DMS53 treated with DMSO at 0.1 percent for 48 hours (cell line): ENCODE results near the gene KLRB1.
"Not testable (repeated sequence)": the region's sequence is repeated elsewhere in the genome, so short reads cannot be mapped to it uniquely, and the experiment has no call there.

ENCODE experiments used
- DNase-seq: peaks from one replicate; lab custom pipeline; 2025; ENCODE audit not compliant: unreplicated experiment; lab: John Stamatoyannopoulos, UW

KLRB1 gene

GRCh38 chr12:9625019-9625418 is 17.3 kb upstream of the KLRB1 start:
- DNase-seq = no peak

- no peak for DNase-seq
Measured at GRCh38 chr12:9619411-9620179, 11.9 kb upstream of the KLRB1 start.

DNA sequence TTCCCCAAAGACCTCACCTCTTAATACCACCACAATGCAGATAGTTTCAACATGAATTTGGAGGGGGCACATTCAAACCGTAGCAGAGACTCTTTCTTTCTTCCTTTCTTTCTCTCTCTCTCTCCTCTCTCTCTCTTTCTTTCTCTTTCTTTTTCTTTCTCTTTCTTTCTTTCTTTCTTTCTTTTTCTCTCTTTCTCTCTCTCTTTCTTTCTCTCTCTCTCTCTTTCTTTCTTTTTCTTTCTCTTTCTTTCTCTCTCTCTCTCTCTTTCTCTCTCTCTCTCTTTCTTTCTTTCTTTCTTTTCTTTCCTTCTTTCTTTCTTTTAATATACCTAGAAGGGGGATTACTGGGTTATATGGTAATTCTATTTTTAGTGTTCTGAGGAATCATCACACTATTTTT is 11.2 kb upstream of the KLRB1 start:
- not testable (repeated sequence) for DNase-seq

DNA sequence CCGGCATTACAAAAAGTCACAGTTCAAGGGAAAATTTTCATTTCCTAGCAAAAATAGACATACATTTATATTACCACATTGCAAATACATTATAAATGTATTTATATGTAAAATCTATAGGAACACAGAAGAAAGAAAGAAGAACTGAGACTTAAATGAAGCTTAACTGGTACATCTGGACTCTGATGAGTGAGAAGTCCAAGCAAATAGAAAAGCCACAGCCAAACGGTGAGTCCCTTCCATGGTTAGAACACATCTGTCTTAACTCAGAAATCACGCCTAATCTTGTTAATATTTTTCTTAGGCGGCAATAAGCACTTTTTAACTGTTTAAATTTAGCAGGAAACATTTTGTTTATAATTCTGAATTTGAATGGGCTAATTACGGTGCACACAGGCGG is 9.4 kb upstream of the KLRB1 start:
- DNase-seq = no peak

- no peak for DNase-seq
Measured at GRCh38 chr12:9615420-9616136, 7.9 kb upstream of the KLRB1 start.

- not testable (repeated sequence) for DNase-seq
Measured at GRCh38 chr12:9610606-9611005, 2.9 kb upstream of the KLRB1 start.

DNA sequence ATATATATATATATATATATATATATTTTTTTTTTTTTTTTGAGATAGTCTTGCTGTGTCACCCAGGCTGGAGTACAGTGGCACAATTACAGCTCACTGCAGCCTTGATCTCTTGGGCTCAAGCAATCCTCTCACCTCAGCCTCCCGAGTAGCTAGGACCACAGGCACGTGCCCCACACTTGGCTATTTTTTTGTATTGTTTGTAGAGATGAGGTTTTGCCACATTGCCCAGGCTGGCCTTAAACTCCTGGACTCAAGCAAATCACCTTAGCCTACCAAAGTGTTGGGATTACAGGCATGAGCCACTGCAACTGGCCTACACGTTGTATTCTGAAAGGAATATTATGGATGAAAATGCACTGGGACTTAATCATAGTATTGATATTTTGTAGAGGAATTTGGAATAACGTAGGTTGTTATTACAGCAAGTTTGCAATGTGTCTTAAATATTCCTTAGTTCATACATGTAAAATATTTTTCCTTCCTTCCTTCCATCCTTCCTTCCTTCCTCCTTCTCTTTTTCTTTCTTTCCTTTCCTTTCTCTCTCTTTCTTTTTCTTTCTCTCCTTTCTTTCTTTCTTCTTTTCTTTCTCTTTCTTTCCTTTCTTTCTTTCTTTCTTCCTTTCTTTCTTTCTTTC is 862 bp downstream of the KLRB1 start:
- DNase-seq = no peak

GRCh38 chr12:9606247-9606646 is 1.5 kb downstream of the KLRB1 start:
- no peak for DNase-seq

GRCh38 chr12:9605483-9605882 is 2.2 kb downstream of the KLRB1 start:
- no peak for DNase-seq

DNA sequence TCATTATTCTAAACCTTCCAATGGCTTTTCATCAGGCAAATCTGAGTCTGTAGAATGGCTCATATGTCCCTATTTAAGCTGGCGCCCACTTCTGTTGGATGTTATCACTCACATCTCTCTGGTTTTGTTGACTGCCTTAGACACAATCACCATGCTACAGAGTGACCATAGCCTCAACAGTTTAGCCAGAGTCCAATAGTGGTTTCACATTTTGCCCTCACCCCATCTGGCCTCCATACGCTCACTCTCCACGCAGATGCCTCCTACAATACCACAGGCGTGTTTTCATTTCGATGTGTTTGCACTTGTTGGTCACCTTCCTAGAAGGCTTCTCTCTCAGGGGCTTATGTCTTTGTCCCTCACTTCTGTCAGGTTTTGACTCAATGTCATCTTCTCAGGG is 3.4 kb downstream of the KLRB1 start:
- no peak for DNase-seq

GRCh38 chr12:9600426-9600825 is 7.3 kb downstream of the KLRB1 start:
- DNase-seq = not testable (repeated sequence)

DNA sequence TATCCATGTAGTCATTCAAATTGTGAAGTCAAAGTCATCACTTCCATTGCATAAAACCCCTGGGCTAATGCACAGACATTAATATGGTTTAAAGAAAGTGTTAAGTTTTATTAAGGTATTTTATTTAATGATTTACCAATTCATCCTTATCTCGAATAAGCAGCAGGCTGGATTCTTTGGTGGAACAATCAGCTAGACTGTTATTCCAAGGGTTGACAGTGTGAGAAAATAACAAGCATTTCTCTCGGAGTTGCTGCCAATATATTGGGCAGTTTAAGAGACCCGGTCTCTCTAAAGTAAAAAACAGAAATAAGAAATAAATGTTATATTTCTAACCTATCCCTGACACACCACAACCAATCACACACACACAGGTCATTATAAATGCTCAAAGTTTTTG is 9.4 kb downstream of the KLRB1 start:
- no peak for DNase-seq

DNA sequence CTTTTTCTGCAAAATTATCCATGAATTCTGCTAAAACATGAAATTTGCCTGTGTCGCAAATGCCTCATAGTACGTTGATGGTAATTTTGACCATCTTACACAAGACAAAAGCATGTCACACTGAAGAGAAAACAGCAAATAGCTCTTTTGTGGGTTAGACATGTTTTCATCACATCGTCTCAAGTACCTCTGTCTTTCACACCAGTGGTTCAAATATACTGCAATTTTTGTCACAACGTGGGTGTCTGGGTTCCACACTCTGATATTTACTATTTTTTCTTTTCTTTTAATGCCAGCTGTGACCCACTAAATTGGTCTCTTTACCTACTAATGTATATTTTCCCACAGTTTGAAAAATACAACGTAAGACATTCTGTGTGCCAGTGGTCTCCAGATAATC is 10.4 kb downstream of the KLRB1 start:
- no peak for DNase-seq

DNA sequence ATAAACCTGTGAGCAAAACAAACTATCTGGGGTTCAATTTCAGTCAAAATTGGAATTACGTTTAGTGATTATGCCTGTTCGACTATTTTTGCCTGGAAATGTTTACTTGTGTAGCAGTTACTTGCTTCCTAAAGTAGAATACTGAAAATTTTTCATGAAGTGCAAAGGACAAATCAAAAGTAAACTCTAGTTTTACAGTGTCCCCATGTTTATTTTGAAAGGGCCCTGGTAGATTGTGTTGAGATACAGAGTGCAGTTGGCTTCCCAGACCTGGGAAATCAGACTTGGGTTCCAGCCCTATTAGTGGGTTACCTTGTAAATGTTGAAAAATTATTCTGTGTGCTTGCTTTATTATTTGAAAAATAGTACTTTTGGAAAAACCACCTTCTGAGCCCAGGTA is 17.3 kb downstream of the KLRB1 start:
- DNase-seq = no peak

GRCh38 chr12:9588749-9589148 is 19.0 kb downstream of the KLRB1 start:
- no peak for DNase-seq

- DNase-seq = no peak
Measured at GRCh38 chr12:9587987-9588600, 19.6 kb downstream of the KLRB1 start.

DNA sequence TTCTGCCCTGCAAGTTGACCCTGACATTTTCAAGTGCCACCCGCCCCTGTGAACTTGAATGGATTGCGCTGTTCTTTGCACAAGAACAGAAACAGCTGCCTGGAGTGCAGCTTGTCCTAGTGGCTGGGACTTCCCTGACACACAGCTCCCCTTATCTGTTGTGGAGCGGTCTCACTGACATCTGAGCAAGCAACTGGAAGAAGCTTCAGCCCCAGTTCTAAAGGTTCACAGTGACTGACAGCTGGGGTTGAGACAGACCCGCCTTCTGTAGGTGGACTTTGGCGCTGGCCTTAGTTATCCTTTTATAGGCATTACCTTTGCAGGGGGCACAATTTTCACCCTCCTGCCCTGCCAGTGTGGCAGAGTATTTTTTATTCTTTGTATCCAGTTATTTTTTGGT is 30.0 kb downstream of the KLRB1 start:
- not testable (repeated sequence) for DNase-seq

DNA sequence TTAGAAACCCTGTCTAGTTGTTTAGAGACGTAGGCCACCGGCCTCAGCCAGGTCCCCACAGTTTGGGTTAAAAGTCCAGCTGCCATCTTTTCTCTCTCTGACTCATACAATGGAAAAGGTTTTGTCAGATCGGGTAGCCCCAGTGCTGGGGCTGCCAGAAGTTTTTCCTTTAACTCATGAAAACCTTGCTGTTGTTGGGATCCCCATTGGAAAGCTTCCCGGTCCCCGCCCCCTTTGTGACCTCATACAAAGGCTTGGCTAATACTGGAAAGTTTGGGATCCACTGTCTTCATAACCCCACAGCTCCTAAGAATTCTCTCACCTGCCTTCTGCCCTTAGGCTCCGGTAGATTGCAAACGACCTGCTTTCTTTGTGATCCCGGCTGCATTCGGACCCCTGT is 40.6 kb downstream of the KLRB1 start:
- DNase-seq = not testable (repeated sequence)

DNA sequence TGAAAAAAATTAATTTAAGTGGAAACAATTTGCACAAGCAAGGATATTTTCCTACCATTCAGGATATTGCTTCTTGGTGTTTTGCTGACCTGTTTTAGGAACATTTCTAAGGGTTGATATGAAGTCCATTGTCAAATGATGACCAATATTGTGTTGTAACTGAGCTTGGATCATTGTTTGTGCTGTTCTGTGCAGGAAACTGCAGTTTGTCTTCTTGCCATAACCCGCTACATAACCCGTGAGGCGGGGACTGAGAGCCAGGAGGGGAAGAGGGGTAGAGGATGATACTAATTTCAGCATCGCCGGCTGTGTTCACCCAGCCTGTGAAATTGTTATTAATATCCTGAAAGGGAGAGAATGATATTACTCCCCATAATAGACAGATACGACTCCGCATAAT is 41.6 kb downstream of the KLRB1 start:
- DNase-seq = not testable (repeated sequence)

DNA sequence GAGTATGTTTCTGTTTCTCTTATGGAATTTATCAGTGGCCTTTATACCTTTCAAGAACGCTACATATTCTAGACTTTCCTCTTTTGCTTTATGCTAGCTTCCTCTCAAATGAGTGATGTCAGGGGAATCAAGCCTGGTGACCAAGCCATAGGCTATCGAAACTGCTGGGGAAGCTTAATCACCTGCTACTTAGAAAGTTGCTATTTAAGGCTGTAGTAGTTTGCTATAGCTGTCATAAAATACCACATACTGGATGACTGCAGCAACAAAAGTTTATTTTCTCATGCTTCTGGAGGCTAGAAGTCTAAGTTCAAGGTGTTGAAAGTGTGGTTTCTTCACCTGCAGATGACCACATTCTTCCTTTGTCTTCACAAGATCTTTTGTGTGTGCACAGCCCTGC is 43.3 kb downstream of the KLRB1 start:
- not testable (repeated sequence) for DNase-seq

DNA sequence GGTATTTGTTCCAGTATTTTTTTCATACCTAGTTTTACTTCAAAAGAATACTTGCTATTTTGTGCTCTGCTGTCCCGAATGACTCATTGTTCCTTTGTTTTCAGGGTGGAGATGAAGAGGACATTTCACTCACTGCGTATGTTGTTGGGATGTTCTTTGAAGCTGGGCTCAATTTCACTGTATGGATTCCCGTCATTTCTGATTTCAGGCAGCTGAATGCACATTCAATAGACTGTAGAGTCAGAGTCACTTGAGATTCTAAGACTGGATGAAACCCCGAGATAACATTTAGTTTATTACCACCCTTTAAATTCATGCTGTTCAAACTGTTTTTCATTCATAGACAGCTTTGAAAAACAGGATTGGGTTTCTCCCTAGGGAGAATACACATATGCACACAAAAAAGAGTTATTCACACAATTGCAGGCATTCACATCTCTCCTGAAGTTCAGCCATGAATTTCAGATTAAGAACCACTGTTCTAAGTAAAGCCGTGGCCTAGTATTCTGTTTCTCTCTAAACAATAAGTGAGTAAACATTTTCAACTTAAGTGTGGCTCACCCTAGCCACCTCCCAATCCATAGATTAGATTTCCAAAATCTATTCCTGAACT is 44.8 kb downstream of the KLRB1 start:
- not testable (repeated sequence) for DNase-seq
